ENCODE results near the gene UBE2V1.

GRCh38 chr20:50108556-50109235 is 4.3 kb downstream of the UBE2V1 start:
- TF ChIP-seq CTCF (IDR thresholded peaks at IDR 0.05) (no peak), POLR2A (IDR thresholded peaks at IDR 0.05) (no peak), EP300 (IDR thresholded peaks at IDR 0.05) (no peak)
